Trophoblast cell (in vitro differentiated cells and primary cell): ENCODE data around the gene BANF2.

Experiments used
- DNase-seq, 2 donors: peaks; one replicate each; pipeline ENCODE4 v3.0.0-alpha.2; 2016
- H2AFZ ChIP-seq: 2 replicates; pipeline ENCODE4 v1.6.1; 2013; ENCODE audit warnings: low read length, moderate library complexity, mild to moderate bottlenecking; ENCODE audit not compliant: insufficient read depth, poor library complexity
- H2AK5ac ChIP-seq: 2 replicates; pipeline ENCODE4 v1.6.1; 2013; ENCODE audit warnings: mild to moderate bottlenecking, low read length
- H2BK120ac ChIP-seq: 2 replicates; pipeline ENCODE4 v1.6.1; 2013; ENCODE audit warnings: low read length, mild to moderate bottlenecking, moderate library complexity; ENCODE audit not compliant: insufficient read depth, poor library complexity
- H2BK12ac ChIP-seq: 2 replicates; pipeline ENCODE4 v1.6.1; 2013; ENCODE audit warnings: mild to moderate bottlenecking, low read length, moderate library complexity
- H2BK5ac ChIP-seq: 2 replicates; pipeline ENCODE4 v1.6.1; 2013; ENCODE audit warnings: low read length, low read depth, moderate library complexity, mild to moderate bottlenecking; ENCODE audit not compliant: poor library complexity
- H3K14ac ChIP-seq: 2 replicates; pipeline ENCODE4 v1.6.1; 2013; ENCODE audit warnings: mild to moderate bottlenecking, low read length
- H3K18ac ChIP-seq: 2 replicates; pipeline ENCODE4 v1.6.1; 2013; ENCODE audit warnings: mild to moderate bottlenecking, low read length
- H3K23ac ChIP-seq: 2 replicates; pipeline ENCODE4 v1.6.1; 2013; ENCODE audit warnings: low read length
- H3K27ac ChIP-seq: 2 replicates; pipeline ENCODE4 v1.5.1; 2013; ENCODE audit warnings: low read depth, mild to moderate bottlenecking, inconsistent platforms, low read length, moderate library complexity
- H3K27me3 ChIP-seq: 2 replicates; pipeline ENCODE4 v1.6.1; 2013; ENCODE audit warnings: inconsistent platforms, mild to moderate bottlenecking, low read length, moderate library complexity; ENCODE audit not compliant: insufficient read depth
- H3K36me3 ChIP-seq, 2 experiments: 1 replicate in 1 of 2; 2 replicates in 1 of 2; pipeline ENCODE4 v1.6.1; 2013; ENCODE audit warnings: low read length in 2 of 2, mild to moderate bottlenecking in 2 of 2, moderate library complexity in 1 of 2; ENCODE audit not compliant: insufficient read depth in 2 of 2, control insufficient read depth in 1 of 2
- H3K4ac ChIP-seq: 2 replicates; pipeline ENCODE4 v1.6.1; 2013; ENCODE audit warnings: low read depth, mild to moderate bottlenecking, low read length, moderate library complexity
- H3K4me1 ChIP-seq, 2 experiments: 1 replicate in 1 of 2; 2 replicates in 1 of 2; pipeline ENCODE4 v1.6.1; 2013; ENCODE audit warnings: low read length in 2 of 2, mild to moderate bottlenecking in 2 of 2, moderate library complexity in 1 of 2; ENCODE audit not compliant: insufficient read depth in 2 of 2, control insufficient read depth in 1 of 2
- H3K4me2 ChIP-seq: 2 replicates; pipeline ENCODE4 v1.6.1; 2013; ENCODE audit warnings: inconsistent platforms, mild to moderate bottlenecking, low read length, moderate library complexity
- H3K4me3 ChIP-seq: 2 replicates; pipeline ENCODE4 v1.5.1; 2013; ENCODE audit warnings: mild to moderate bottlenecking, low read depth, low read length, inconsistent platforms
- H3K79me1 ChIP-seq: one replicate; pipeline ENCODE4 v1.6.1; 2013; ENCODE audit warnings: low read length
- H3K79me2 ChIP-seq: 2 replicates; pipeline ENCODE4 v1.6.1; 2013; ENCODE audit warnings: low read length, mild to moderate bottlenecking; ENCODE audit not compliant: control insufficient read depth, insufficient read depth, poor library complexity
- H3K9ac ChIP-seq: 2 replicates; pipeline ENCODE4 v1.6.1; 2013; ENCODE audit warnings: mild to moderate bottlenecking, low read length
- H3K9me3 ChIP-seq: 2 replicates; pipeline ENCODE4 v1.6.1; 2013; ENCODE audit warnings: low read depth, mild to moderate bottlenecking, control low read depth, inconsistent platforms, low read length; ENCODE audit not compliant: insufficient read depth
- H4K12ac ChIP-seq: 2 replicates; pipeline ENCODE4 v1.6.1; 2013; ENCODE audit warnings: low read depth, mild to moderate bottlenecking, low read length, moderate library complexity
- H4K8ac ChIP-seq: 2 replicates; pipeline ENCODE4 v1.6.1; 2013; ENCODE audit warnings: low read depth, mild to moderate bottlenecking, low read length, moderate library complexity
- H4K91ac ChIP-seq: one replicate; pipeline ENCODE4 v1.6.1; 2013; ENCODE audit warnings: low read depth, mild to moderate bottlenecking, low read length, moderate library complexity
- WGBS: extraction: QIAGEN DNeasy Blood & Tissue Kit; methylation state at CpG from one replicate; pipeline ENCODE4 v1.1.7; 2013; ENCODE audit warnings: missing lambda C conversion rate; ENCODE audit not compliant: insufficient read length, insufficient coverage; ENCODE audit errors: extremely low coverage; 5-methylcytosine and 5-hydroxymethylcytosine counted together

The BANF2 gene

DNA sequence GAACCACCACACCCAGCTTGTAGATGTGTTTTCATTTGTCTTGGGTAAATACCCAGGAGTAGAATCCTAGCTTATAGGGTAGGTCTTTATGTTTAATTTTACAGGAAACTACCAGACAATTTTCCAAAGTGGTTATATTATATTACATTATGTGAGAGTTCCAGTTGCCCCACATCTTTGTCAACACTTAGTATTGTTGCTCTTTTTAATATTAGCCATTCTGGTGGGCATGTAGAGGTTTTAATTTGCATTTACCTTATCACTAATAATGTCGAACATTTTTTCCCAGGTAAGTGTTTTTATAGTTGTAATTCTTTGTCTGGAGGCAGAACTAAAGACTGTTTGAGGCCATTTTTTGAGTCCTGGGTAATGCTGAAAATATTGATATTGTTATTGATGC lies 3.5 kb upstream of the BANF2 start:
- no peak overlapping the region for H3K27ac ChIP-seq
- H3K4me1 ChIP-seq: no peaks in the 10 kb centered on the region
- no peak overlapping the region for H3K4ac ChIP-seq
- no peaks in the 10 kb centered on the region for H3K79me1 ChIP-seq
- no CpG with 5 or more reads among the region's 1 CpG for WGBS
- H4K91ac ChIP-seq: no peak overlapping the region
- no peak overlapping the region for H3K9ac ChIP-seq
- H3K23ac ChIP-seq: no peak overlapping the region
- H3K4me3 ChIP-seq: no peak overlapping the region
- H3K36me3 ChIP-seq: no peaks in the 10 kb centered on the region
- no peak overlapping the region for H3K4me2 ChIP-seq
- no peak overlapping the region for H2AK5ac ChIP-seq
- no peak overlapping the region for H2BK5ac ChIP-seq
- no peak overlapping the region for H2BK120ac ChIP-seq
- H4K8ac ChIP-seq: no peak overlapping the region
- no peaks in the 10 kb centered on the region for H3K79me2 ChIP-seq
- no peak overlapping the region for H3K18ac ChIP-seq
- H3K9me3 ChIP-seq: no peaks in the 10 kb centered on the region
- no peak overlapping the region for H3K14ac ChIP-seq
- no peak overlapping the region for H2BK12ac ChIP-seq
- no peaks in the 10 kb centered on the region for H3K27me3 ChIP-seq
- H4K12ac ChIP-seq: no peak overlapping the region
- no peak for DNase-seq
- H2AFZ ChIP-seq: no peak overlapping the region

DNA sequence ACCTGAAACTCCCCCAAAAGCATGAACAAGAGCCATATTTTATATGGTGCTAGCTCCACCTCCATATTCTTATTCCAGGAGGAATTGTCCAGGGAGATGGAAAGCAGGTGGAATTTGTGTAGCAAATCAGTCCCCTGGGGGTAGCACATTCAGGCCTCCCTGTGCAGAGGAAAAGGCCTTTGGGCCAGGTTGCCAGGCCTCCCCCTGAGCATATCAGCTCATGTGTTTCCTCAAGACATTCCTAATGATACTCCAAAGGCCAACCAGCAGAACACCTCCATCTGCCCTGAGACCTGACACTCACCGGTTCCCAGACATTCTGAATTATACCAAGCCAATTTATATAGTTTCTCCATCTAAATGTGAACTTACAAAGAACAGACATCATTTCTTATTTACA lies 2.6 kb upstream of the BANF2 start:
- Histone ChIP-seq H3K36me3 (no peaks in the 10 kb centered on the region), H3K9ac (no peak overlapping the region), H2AFZ (no peak overlapping the region), H3K79me1 (no peaks in the 10 kb centered on the region), H4K8ac (no peak overlapping the region), H3K27me3 (no peaks in the 10 kb centered on the region), H2BK120ac (no peak overlapping the region), H2AK5ac (no peak overlapping the region), H3K23ac (no peak overlapping the region), H4K91ac (no peak overlapping the region), H3K18ac (no peak overlapping the region), H3K27ac (no peak overlapping the region), H3K4me3 (no peak overlapping the region), H2BK5ac (no peak overlapping the region), H3K4me1 (no peaks in the 10 kb centered on the region), H3K79me2 (no peaks in the 10 kb centered on the region), H3K4me2 (no peak overlapping the region), H3K14ac (no peak overlapping the region), H3K9me3 (no peaks in the 10 kb centered on the region), H3K4ac (no peak overlapping the region), H2BK12ac (no peak overlapping the region), H4K12ac (no peak overlapping the region)
- WGBS: no CpG with 5 or more reads among the region's 1 CpG
- no peak for DNase-seq

DNA sequence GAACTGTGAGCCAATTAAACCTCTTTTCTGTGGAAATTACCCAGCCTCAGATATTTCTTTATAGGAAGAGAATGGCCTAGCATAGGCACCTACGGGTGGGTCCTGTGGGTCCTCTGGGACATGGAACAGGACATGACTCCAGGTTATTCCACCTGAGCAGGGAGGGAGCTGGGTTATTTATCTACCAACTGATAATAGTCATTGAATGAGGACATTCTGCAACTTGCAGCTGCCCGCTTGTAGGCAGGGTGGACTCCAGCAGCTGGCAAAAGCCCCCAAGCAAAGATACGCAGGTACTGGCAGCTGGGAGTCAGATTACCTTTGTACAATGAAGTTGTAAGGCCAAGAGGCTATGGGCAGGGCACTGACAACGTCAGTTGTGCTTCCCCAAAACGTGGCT lies 1.4 kb upstream of the BANF2 start:
- H3K4ac ChIP-seq: no peak overlapping the region
- no peaks in the 10 kb centered on the region for H3K36me3 ChIP-seq
- H4K91ac ChIP-seq: no peak overlapping the region
- H4K12ac ChIP-seq: no peak overlapping the region
- H3K18ac ChIP-seq: no peak overlapping the region
- DNase-seq: no peak
- H3K79me1 ChIP-seq: no peaks in the 10 kb centered on the region
- H3K27me3 ChIP-seq: no peaks in the 10 kb centered on the region
- H2AFZ ChIP-seq: no peak overlapping the region
- no peak overlapping the region for H3K9ac ChIP-seq
- no peak overlapping the region for H3K23ac ChIP-seq
- no peaks in the 10 kb centered on the region for H3K79me2 ChIP-seq
- no peak overlapping the region for H2BK120ac ChIP-seq
- no CpG with 5 or more reads among the region's 5 CpGs for WGBS
- no peak overlapping the region for H3K27ac ChIP-seq
- H3K4me3 ChIP-seq: no peak overlapping the region
- H2AK5ac ChIP-seq: no peak overlapping the region
- peak overlapping the region; percentile 11 for H2BK5ac ChIP-seq
- no peaks in the 10 kb centered on the region for H3K9me3 ChIP-seq
- H3K4me2 ChIP-seq: no peak overlapping the region
- no peak overlapping the region for H2BK12ac ChIP-seq
- H4K8ac ChIP-seq: no peak overlapping the region
- no peak overlapping the region for H3K14ac ChIP-seq
- no peaks in the 10 kb centered on the region for H3K4me1 ChIP-seq

DNA sequence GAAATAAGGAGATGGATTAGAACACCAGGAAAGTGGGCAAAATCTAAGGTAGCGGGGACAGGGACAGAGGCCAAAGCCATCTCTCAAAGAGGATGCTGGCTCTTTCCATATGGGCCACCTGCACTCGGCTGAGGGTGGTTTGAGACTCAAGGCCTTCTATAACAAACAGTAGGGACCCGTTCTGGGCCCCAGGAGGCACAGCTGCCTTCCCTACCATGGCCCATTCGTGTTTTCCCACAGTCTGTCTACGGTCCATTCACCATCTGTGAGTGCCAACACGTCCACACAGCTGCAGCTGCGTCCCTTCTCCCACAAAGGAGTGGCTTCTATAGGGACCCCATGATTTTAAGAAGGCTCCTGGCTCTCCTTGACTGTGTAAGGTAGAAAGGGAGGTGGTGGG lies 871 bp downstream of the BANF2 start:
- no peak overlapping the region for H2BK120ac ChIP-seq
- H3K79me2 ChIP-seq: no peaks in the 10 kb centered on the region
- H3K36me3 ChIP-seq: no peaks in the 10 kb centered on the region
- no peak overlapping the region for H3K4ac ChIP-seq
- no peak overlapping the region for H3K4me2 ChIP-seq
- H2BK12ac ChIP-seq: no peak overlapping the region
- H2AFZ ChIP-seq: no peak overlapping the region
- H3K27ac ChIP-seq: no peak overlapping the region
- no peaks in the 10 kb centered on the region for H3K27me3 ChIP-seq
- H3K23ac ChIP-seq: no peak overlapping the region
- H3K14ac ChIP-seq: no peak overlapping the region
- no peaks in the 10 kb centered on the region for H3K4me1 ChIP-seq
- no peak for DNase-seq
- WGBS: no CpG with 5 or more reads among the region's 7 CpGs
- H4K12ac ChIP-seq: no peak overlapping the region
- no peaks in the 10 kb centered on the region for H3K79me1 ChIP-seq
- H4K91ac ChIP-seq: no peak overlapping the region
- H3K9ac ChIP-seq: no peak overlapping the region
- no peak overlapping the region for H2AK5ac ChIP-seq
- no peak overlapping the region for H3K4me3 ChIP-seq
- H3K9me3 ChIP-seq: no peaks in the 10 kb centered on the region
- H2BK5ac ChIP-seq: no peak overlapping the region
- no peak overlapping the region for H3K18ac ChIP-seq
- H4K8ac ChIP-seq: no peak overlapping the region
